Subcutaneous adipose tissue (tissue), 4 donors: ENCODE data around the gene AVEN. TPM values are rescaled to one million over a fixed set of nuclear protein-coding genes. Genes with fewer than 3 reads are reported as not detected.

Experiments
- CTCF ChIP-seq: fragments of 450-650 bp; IDR thresholded peaks from one replicate; pipeline ENCODE4 v1.5.1; 2016; ENCODE audit warnings: low read depth, mild to moderate bottlenecking, control low read depth, antibody characterized with exemption, moderate library complexity
- total RNA-seq, 4 donors: library from RNA; depleted of rRNA; stranded (reverse); fragments of >200 nt; gene quantifications; one replicate each; pipeline ENCODE4 v1.1.0, GENCODE V29; 2016

AVEN gene
- total RNA-seq, 4 donors from 2014 or later, result 8.5 to 26.1 (median 17.5) TPM

GRCh38 chr15:34018021-34018645, 20.9 kb downstream of the AVEN start:
- TF ChIP-seq CTCF, result no peak

- no peak for TF ChIP-seq CTCF
These were observed 24.4 kb downstream of the AVEN start for GRCh38 chr15:34014556-34014955.

DNA sequence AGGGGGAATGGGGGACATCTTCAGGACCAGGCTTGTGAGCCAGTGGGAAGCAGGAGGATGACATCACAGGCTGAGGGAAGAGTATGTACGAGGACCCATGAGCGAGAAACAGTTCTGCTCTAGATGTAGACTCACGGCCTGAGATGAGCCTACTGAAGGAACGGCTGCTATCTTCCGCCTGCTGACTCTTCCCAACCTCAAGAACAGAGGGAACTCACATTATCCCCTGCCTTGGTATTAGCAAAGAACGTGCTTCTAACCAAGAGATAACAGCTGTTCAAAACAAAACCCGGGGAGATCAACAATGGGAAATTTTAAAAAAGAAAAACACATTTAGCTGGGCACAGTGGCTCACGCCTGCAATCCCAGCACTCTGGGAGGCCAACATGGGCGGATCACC, 25.3 kb downstream of the AVEN start:
- TF ChIP-seq CTCF, result no peak

DNA sequence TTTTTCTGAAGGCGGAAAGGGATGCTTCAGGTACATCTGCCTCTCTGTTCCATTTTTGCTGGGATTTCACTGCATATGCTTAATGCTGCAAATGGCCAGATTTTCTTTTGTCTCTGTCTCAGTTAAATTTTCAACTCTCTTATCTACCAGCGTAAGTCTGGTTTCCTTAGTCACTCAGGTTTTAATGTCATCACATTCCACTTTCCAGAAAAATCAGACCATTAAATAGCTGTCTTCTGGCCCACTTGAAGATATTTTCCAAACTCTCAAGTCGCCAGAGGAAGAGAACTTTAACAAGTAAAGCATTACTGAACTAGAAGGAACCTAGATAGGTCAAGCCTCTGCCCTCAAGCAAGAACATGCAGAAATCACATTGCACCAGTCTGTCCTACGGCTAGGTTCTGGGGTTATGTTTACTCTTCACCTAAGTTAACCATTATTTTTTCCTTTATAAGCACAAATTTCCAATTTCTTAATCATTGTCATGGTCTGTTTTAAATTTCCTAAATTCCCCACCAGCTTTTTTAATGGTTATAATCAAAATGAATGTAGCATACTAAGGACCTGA, 26.5 kb downstream of the AVEN start:
- no peak for TF ChIP-seq CTCF

- TF ChIP-seq CTCF, result no peak
These were observed 27.5 kb downstream of the AVEN start for GRCh38 chr15:34011481-34011880.

- no peak for TF ChIP-seq CTCF
These were observed 28.1 kb downstream of the AVEN start for GRCh38 chr15:34010921-34011320.

DNA sequence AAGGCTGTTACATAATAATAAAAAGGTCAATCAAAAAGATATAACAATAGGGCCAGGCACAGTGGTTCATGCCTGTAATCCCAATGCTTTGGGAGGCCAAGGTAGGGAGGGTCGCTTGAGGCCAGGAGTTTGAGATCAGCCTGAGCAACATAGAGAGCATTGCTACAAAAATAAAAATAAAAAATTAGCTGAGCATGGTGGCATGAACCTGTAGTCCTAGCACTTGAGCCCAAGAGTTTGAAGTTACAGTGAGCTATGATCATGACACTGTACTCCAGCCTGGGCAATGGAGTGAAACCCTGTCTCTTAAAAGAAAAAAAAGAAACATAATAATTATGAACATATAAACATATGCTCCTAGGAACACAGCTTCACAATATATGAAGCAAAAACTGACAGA, 29.3 kb downstream of the AVEN start:
- no peak for TF ChIP-seq CTCF
